HL-60/S4 treated with phorbol 12-myristate 13-acetate at 8.2 ng/mL for 4 days and 3 days (cell line): Measurements from ENCODE around the gene MAEA.

ENCODE experiments used
- in situ Hi-C: fragments of 300-500 bp; cut with MboI; formaldehyde crosslinking; loops from 2 replicates; pipeline ENCODE4 v1.15.0; 2022; ENCODE audit warnings: low sequenced_read_pairs

Gene MAEA

GRCh38 chr4:1249731-1250526, 39.8 kb upstream of the MAEA start:
- in situ Hi-C loops = no loop called here

GRCh38 chr4:1250527-1250812, 39.2 kb upstream of the MAEA start:
- in situ Hi-C loops = no loop called here

- in situ Hi-C loops = no loop called here
These were observed 38.5 kb upstream of the MAEA start for GRCh38 chr4:1250921-1251772.

GRCh38 chr4:1251773-1252066, 38.0 kb upstream of the MAEA start:
- in situ Hi-C loops = no loop called here

- in situ Hi-C loops = no loop called here
These were observed 36.7 kb upstream of the MAEA start for GRCh38 chr4:1252928-1253492.

- in situ Hi-C loops = no loop called here
These were observed 35.9 kb upstream of the MAEA start for GRCh38 chr4:1253831-1254230.

GRCh38 chr4:1255151-1255550, 34.5 kb upstream of the MAEA start:
- in situ Hi-C loops = no loop called here

- in situ Hi-C loops = no loop called here
These were observed 34.0 kb upstream of the MAEA start for GRCh38 chr4:1255699-1256098.

GRCh38 chr4:1258457-1258856, 31.2 kb upstream of the MAEA start:
- in situ Hi-C loops = no loop called here

GRCh38 chr4:1259966-1260365, 29.7 kb upstream of the MAEA start:
- in situ Hi-C loops = loop anchor here (10.0 kb wide), 1 partner anchor 125 kb away; no protein-coding TSS in a partner anchor

GRCh38 chr4:1260418-1261106, 29.1 kb upstream of the MAEA start:
- in situ Hi-C loops = loop anchor here (10.0 kb wide), 1 partner anchor 126 kb away; no protein-coding TSS in a partner anchor

GRCh38 chr4:1261107-1261928, 28.4 kb upstream of the MAEA start:
- in situ Hi-C loops = loop anchor here (10.0 kb wide), 1 partner anchor 127 kb away; no protein-coding TSS in a partner anchor

GRCh38 chr4:1264942-1265341, 24.7 kb upstream of the MAEA start:
- in situ Hi-C loops = loop anchor here (10.0 kb wide), 1 partner anchor 130 kb away; no protein-coding TSS in a partner anchor

- in situ Hi-C loops = loop anchor here (10.0 kb wide), 1 partner anchor 131 kb away; no protein-coding TSS in a partner anchor
These were observed 24.3 kb upstream of the MAEA start for GRCh38 chr4:1265351-1265750.

- in situ Hi-C loops = loop anchor here (10.0 kb wide), 1 partner anchor 132 kb away; no protein-coding TSS in a partner anchor
These were observed 22.6 kb upstream of the MAEA start for GRCh38 chr4:1266881-1267763.

GRCh38 chr4:1269209-1269608, 20.5 kb upstream of the MAEA start:
- in situ Hi-C loops = loop anchor here (10.0 kb wide), 1 partner anchor 134 kb away; no protein-coding TSS in a partner anchor

GRCh38 chr4:1271686-1272085, 18.0 kb upstream of the MAEA start:
- in situ Hi-C loops = no loop called here

GRCh38 chr4:1274871-1275270, 14.8 kb upstream of the MAEA start:
- in situ Hi-C loops = no loop called here

- in situ Hi-C loops = no loop called here
These were observed 12.7 kb upstream of the MAEA start for GRCh38 chr4:1276984-1277383.
